ENCODE measurements around the gene FKRP.

The FKRP gene

DNA sequence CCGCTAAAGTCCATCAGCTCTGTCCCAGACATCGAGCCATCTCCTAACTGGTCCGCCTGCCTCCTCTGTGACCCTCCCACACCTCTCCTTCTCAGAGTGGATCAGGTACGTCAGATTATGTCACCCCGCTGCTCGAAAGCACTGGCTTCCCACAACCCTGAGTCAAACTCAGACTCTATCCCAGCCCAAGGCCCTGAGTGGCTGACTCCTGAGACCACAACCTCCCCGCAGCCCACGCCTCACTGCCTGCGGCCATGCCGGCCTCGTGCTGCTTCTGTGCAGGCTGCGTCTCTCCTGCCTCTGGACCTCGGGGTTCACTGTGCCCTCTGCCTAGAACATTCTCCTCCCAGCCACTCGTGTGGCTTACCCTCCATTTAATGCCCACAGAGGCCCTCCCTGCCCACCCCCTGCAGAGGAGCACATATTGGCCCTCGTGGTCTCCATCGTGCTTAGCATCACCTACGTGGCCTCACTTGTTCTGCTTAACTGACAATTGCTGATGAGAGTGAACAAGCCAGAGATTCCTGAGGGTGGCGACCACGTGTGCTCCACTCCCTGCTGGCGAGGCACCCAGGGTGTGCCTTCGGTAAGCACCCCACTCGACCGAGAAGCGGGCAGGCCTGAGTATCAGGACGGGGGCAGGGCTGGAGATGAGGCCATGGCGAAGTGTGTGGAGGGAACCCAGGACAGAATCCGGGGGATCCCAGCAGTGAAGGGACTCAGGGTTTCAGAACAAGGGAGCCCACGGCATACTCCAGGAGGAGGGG is 13.5 kb upstream of the FKRP start:
- TF ChIP-seq USF1 (IDR thresholded peaks at IDR 0.05) (no peak), TEAD4 (IDR thresholded peaks at IDR 0.05) (no peak), EP300 (IDR thresholded peaks at IDR 0.05; ENCODE audit: borderline replicate concordance) (no peak)

- TF ChIP-seq RAD21 (IDR thresholded peaks at IDR 0.05; ENCODE audit: low read depth) (no peak), REST (IDR thresholded peaks at IDR 0.05; ENCODE audit: low read depth) (no peak), TAF1 (IDR thresholded peaks at IDR 0.05; ENCODE audit: low read depth) (no peak), USF1 (IDR thresholded peaks at IDR 0.05) (no peak), ZBTB7A (IDR thresholded peaks at IDR 0.05; ENCODE audit: low read depth) (no peak), NFIC (IDR thresholded peaks at IDR 0.05) (no peak), MAX (IDR thresholded peaks at IDR 0.05) (no peak), FOXM1 (IDR thresholded peaks at IDR 0.05; ENCODE audit: borderline replicate concordance, low read depth) (no peak), YY1 (IDR thresholded peaks at IDR 0.05; ENCODE audit: low read depth) (no peak), CEBPB (IDR thresholded peaks at IDR 0.05) (no peak), EP300 (IDR thresholded peaks at IDR 0.05; ENCODE audit: borderline replicate concordance) (no peak), TCF12 (IDR thresholded peaks at IDR 0.05; ENCODE audit: low read depth) (no peak), EGR1 (IDR thresholded peaks at IDR 0.05) (no peak), TEAD4 (IDR thresholded peaks at IDR 0.05) (no peak), CREB1 (IDR thresholded peaks at IDR 0.05; ENCODE audit: low read depth) (no peak)
Observed at GRCh38 chr19:46732966-46733689, 12.7 kb upstream of the FKRP start.

- TF ChIP-seq EGR1 (IDR thresholded peaks at IDR 0.05) (no peak), NFIC (IDR thresholded peaks at IDR 0.05) (no peak), YY1 (IDR thresholded peaks at IDR 0.05; ENCODE audit: low read depth) (no peak), CEBPB (IDR thresholded peaks at IDR 0.05) (no peak), TEAD4 (IDR thresholded peaks at IDR 0.05) (no peak), EP300 (IDR thresholded peaks at IDR 0.05; ENCODE audit: borderline replicate concordance) (no peak), USF1 (IDR thresholded peaks at IDR 0.05) (no peak), TAF1 (IDR thresholded peaks at IDR 0.05; ENCODE audit: low read depth) (no peak), ZBTB7A (IDR thresholded peaks at IDR 0.05; ENCODE audit: low read depth) (no peak), MAX (IDR thresholded peaks at IDR 0.05) (no peak), RAD21 (IDR thresholded peaks at IDR 0.05; ENCODE audit: low read depth) (no peak), TCF12 (IDR thresholded peaks at IDR 0.05; ENCODE audit: low read depth) (no peak), FOXM1 (IDR thresholded peaks at IDR 0.05; ENCODE audit: borderline replicate concordance, low read depth) (no peak), CREB1 (IDR thresholded peaks at IDR 0.05; ENCODE audit: low read depth) (no peak), REST (IDR thresholded peaks at IDR 0.05; ENCODE audit: low read depth) (no peak)
Observed at GRCh38 chr19:46733690-46734292, 12.1 kb upstream of the FKRP start.

DNA sequence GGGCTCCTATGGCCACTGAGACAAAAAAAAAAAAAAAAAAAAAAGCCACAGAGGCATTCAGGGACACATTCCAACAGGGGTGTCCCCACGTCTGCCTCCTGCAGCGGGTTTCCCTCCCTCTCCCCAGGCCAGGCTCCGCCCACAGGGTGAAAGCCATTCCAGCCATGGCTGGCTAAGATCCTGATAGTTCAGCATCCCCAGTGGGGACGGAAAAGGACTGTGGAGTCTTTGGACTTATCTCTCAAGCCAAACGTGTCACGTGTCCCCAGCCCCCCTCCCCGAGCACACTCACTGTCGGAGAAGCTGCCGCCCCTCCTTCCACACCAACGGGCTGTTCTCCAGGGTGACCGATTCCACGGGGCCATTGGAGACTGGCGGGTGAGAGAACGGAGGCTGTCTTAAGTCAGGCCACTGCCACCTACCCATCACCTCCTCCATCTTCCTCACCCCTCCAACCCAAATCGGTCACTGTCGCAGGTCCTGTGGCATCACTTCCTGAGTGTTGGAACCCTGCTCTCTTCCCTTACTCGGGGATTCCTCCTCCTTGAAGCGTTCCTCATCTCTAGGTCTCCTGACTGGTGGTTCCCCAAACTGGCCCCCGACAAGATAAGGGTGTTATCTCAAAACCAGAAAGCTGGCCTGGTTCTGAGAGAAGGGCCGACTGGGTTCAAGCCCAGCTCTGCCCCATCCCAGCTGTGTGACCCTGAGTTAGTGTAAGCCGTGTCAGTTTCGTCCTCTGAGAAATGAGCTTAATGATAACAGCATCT is 9.1 kb upstream of the FKRP start:
- TF ChIP-seq CEBPB (IDR thresholded peaks at IDR 0.05) (no peak), EGR1 (IDR thresholded peaks at IDR 0.05) (no peak), TAF1 (IDR thresholded peaks at IDR 0.05; ENCODE audit: low read depth) (no peak), NFIC (IDR thresholded peaks at IDR 0.05) (no peak), REST (IDR thresholded peaks at IDR 0.05; ENCODE audit: low read depth) (no peak), TCF12 (IDR thresholded peaks at IDR 0.05; ENCODE audit: low read depth) (no peak), FOXM1 (IDR thresholded peaks at IDR 0.05; ENCODE audit: borderline replicate concordance, low read depth) (no peak), EP300 (IDR thresholded peaks at IDR 0.05; ENCODE audit: borderline replicate concordance) (no peak)
